ENCODE measurements around the gene MRPL21. TPM values are rescaled to one million over a fixed set of nuclear protein-coding genes. Genes with fewer than 3 reads are reported as not detected.

MRPL21 gene
- total and polyA plus RNA-seq, 2 donors from 2014 or later: 45.0 to 147 TPM

- no peak overlapping the region for H3K27ac ChIP-seq (ENCODE audit: low read depth in 2 of 2, low read length in 2 of 2)
- no peak for FAIRE-seq
- H3K36me3 ChIP-seq (ENCODE audit: control insufficient read depth in 2 of 3, insufficient read depth in 3 of 3, low read length in 3 of 3): peaks cover 0 to 23% (median 23%) of the 10 kb centered on the region in 3 donors
- no peaks in the 10 kb centered on the region for H3K4me1 ChIP-seq (ENCODE audit: control insufficient read depth in 2 of 3, insufficient read depth in 2 of 3, low read depth in 1 of 3, low read length in 3 of 3)
- no peak overlapping the region for H3K9ac ChIP-seq (ENCODE audit: low read length in 3 of 3)
- H3K27me3 ChIP-seq (ENCODE audit: control insufficient read depth, insufficient read depth, low read length): no peaks in the 10 kb centered on the region
- intact Hi-C loops (cut with DNase I): no loop called here
- peak in 1 of 5 donors; percentile 41 for DNase-seq
- H3K4me3 ChIP-seq (ENCODE audit: low read length in 3 of 3): no peak overlapping the region
- TF ChIP-seq CTCF (IDR thresholded peaks at IDR 0.05; ENCODE audit: borderline replicate concordance, extremely low read depth, insufficient read depth): no peak
- no peaks in the 10 kb centered on the region for H3K9me3 ChIP-seq (ENCODE audit: control insufficient read depth in 2 of 3, insufficient read depth in 1 of 3, low read length in 3 of 3)
Observed at GRCh38 chr11:68934666-68935065, 31.0 kb upstream of the MRPL21 start.

GRCh38 chr11:68934321-68934645 is 30.7 kb upstream of the MRPL21 start:
- Histone ChIP-seq H3K27ac (ENCODE audit: low read depth in 2 of 2, low read length in 2 of 2) (no peak overlapping the region), H3K4me3 (ENCODE audit: low read length in 3 of 3) (no peak overlapping the region), H3K9me3 (ENCODE audit: control insufficient read depth in 2 of 3, insufficient read depth in 1 of 3, low read length in 3 of 3) (no peaks in the 10 kb centered on the region), H3K4me1 (ENCODE audit: control insufficient read depth in 2 of 3, insufficient read depth in 2 of 3, low read depth in 1 of 3, low read length in 3 of 3) (no peaks in the 10 kb centered on the region), H3K36me3 (ENCODE audit: control insufficient read depth in 2 of 3, insufficient read depth in 3 of 3, low read length in 3 of 3) (peaks cover 0 to 25% (median 23%) of the 10 kb centered on the region in 3 donors), H3K9ac (ENCODE audit: low read length in 3 of 3) (no peak overlapping the region), H3K27me3 (ENCODE audit: control insufficient read depth, insufficient read depth, low read length) (no peaks in the 10 kb centered on the region)
- TF ChIP-seq CTCF (IDR thresholded peaks at IDR 0.05; ENCODE audit: borderline replicate concordance, extremely low read depth, insufficient read depth): no peak
- DNase-seq: peak in 1 of 5 donors; percentile 49
- FAIRE-seq: no peak
- intact Hi-C loops (cut with DNase I): no loop called here

GRCh38 chr11:68933605-68934320 is 30.1 kb upstream of the MRPL21 start:
- Histone ChIP-seq H3K9ac (ENCODE audit: low read length in 3 of 3) (no peak overlapping the region), H3K36me3 (ENCODE audit: control insufficient read depth in 2 of 3, insufficient read depth in 3 of 3, low read length in 3 of 3) (peaks cover 0 to 27% (median 22%) of the 10 kb centered on the region in 3 donors)
- intact Hi-C loops (cut with DNase I): no loop called here

More at GRCh38 chr11:68933605-68934320, 30.1 kb upstream of the MRPL21 start:
- DNase-seq (peak in 1 of 5 donors; percentile 58), FAIRE-seq (no peak)
- Histone ChIP-seq H3K27me3 (ENCODE audit: control insufficient read depth, insufficient read depth, low read length) (no peaks in the 10 kb centered on the region), H3K4me3 (ENCODE audit: low read length in 3 of 3) (no peak overlapping the region), H3K9me3 (ENCODE audit: control insufficient read depth in 2 of 3, insufficient read depth in 1 of 3, low read length in 3 of 3) (no peaks in the 10 kb centered on the region), H3K4me1 (ENCODE audit: control insufficient read depth in 2 of 3, insufficient read depth in 2 of 3, low read depth in 1 of 3, low read length in 3 of 3) (no peaks in the 10 kb centered on the region), H3K27ac (ENCODE audit: low read depth in 2 of 2, low read length in 2 of 2) (no peak overlapping the region)
- TF ChIP-seq CTCF (IDR thresholded peaks at IDR 0.05; ENCODE audit: borderline replicate concordance, extremely low read depth, insufficient read depth): no peak

Measured in kidney (tissue), 14 donors.